Measurements from ENCODE around the gene OTULIN.

Gene OTULIN

GRCh38 chr5:14696057-14696456 is 31.5 kb downstream of the OTULIN start:
- no peak for DNase-seq (ENCODE audit: low read depth in 4 of 4, low spot score in 1 of 4)

GRCh38 chr5:14696851-14697250 is 32.3 kb downstream of the OTULIN start:
- no peak for DNase-seq (ENCODE audit: low read depth in 4 of 4, low spot score in 1 of 4)

- no peak for DNase-seq (ENCODE audit: low read depth in 4 of 4, low spot score in 1 of 4)
Observed at GRCh38 chr5:14698495-14698894, 34.0 kb downstream of the OTULIN start.

- no peak for DNase-seq (ENCODE audit: low read depth in 4 of 4, low spot score in 1 of 4)
Observed at GRCh38 chr5:14699159-14699558, 34.6 kb downstream of the OTULIN start.

GRCh38 chr5:14699807-14700400 is 35.4 kb downstream of the OTULIN start:
- DNase-seq (ENCODE audit: low read depth in 4 of 4, low spot score in 1 of 4): no peak

- DNase-seq (ENCODE audit: low read depth in 4 of 4, low spot score in 1 of 4): no peak
Observed at GRCh38 chr5:14700478-14701436, 36.2 kb downstream of the OTULIN start.

- no peak for DNase-seq (ENCODE audit: low read depth in 4 of 4, low spot score in 1 of 4)
Observed at GRCh38 chr5:14701556-14701955, 37.0 kb downstream of the OTULIN start.

GRCh38 chr5:14702238-14702839 is 37.8 kb downstream of the OTULIN start:
- no peak for DNase-seq (ENCODE audit: low read depth in 4 of 4, low spot score in 1 of 4)

GRCh38 chr5:14705556-14705955 is 41.0 kb downstream of the OTULIN start:
- DNase-seq (ENCODE audit: low read depth in 4 of 4, low spot score in 1 of 4): no peak

- DNase-seq (ENCODE audit: low read depth in 4 of 4, low spot score in 1 of 4): peak in 1 of 4 experiments; percentile 15
Observed at GRCh38 chr5:14706615-14707021, 42.1 kb downstream of the OTULIN start.

GRCh38 chr5:14707811-14708390 is 43.4 kb downstream of the OTULIN start:
- no peak for DNase-seq (ENCODE audit: low read depth in 4 of 4, low spot score in 1 of 4)

- no peak for DNase-seq (ENCODE audit: low read depth in 4 of 4, low spot score in 1 of 4)
Observed at GRCh38 chr5:14708551-14708950, 44.0 kb downstream of the OTULIN start.

GRCh38 chr5:14710313-14710994 is 45.9 kb downstream of the OTULIN start:
- no peak for DNase-seq (ENCODE audit: low read depth in 4 of 4, low spot score in 1 of 4)

- DNase-seq (ENCODE audit: low read depth in 4 of 4, low spot score in 1 of 4): no peak
Observed at GRCh38 chr5:14712131-14712530, 47.6 kb downstream of the OTULIN start.

- no peak for DNase-seq (ENCODE audit: low read depth in 4 of 4, low spot score in 1 of 4)
Observed at GRCh38 chr5:14712666-14713065, 48.1 kb downstream of the OTULIN start.

- no peak for DNase-seq (ENCODE audit: low read depth in 4 of 4, low spot score in 1 of 4)
Observed at GRCh38 chr5:14713476-14714390, 49.2 kb downstream of the OTULIN start.

GRCh38 chr5:14714706-14715105 is 50.2 kb downstream of the OTULIN start:
- no peak for DNase-seq (ENCODE audit: low read depth in 4 of 4, low spot score in 1 of 4)

GRCh38 chr5:14715481-14715880 is 51.0 kb downstream of the OTULIN start:
- no peak for DNase-seq (ENCODE audit: low read depth in 4 of 4, low spot score in 1 of 4)

GRCh38 chr5:14716755-14717752 is 52.5 kb downstream of the OTULIN start:
- DNase-seq (ENCODE audit: low read depth in 4 of 4, low spot score in 1 of 4): no peak
